Hepatocyte (in vitro differentiated cells): ENCODE measurements around the gene LUZP2.

Experiments
- EZH2 ChIP-seq: fragments of 200-600 bp; sonication (generic); IDR thresholded peaks from 2 replicates; pipeline ENCODE4 v1.6.1; 2016; ENCODE audit warnings: antibody characterized with exemption, mild to moderate bottlenecking, borderline replicate concordance
- EZH2phosphoT487 ChIP-seq: fragments of 200-600 bp; sonication (generic); IDR thresholded peaks from one replicate; pipeline ENCODE4 v1.6.1; 2018; ENCODE audit warnings: antibody characterized with exemption, mild to moderate bottlenecking, low read depth, moderate library complexity; ENCODE audit not compliant: unreplicated experiment, severe bottlenecking
- TF ChIP-seq, protein P1 (sequence below): fragments of 200-600 bp; sonication (generic); IDR thresholded peaks from 2 replicates; pipeline ENCODE4 v1.5.1; 2016; ENCODE audit warnings: antibody characterized with exemption, mild to moderate bottlenecking; ENCODE audit not compliant: poor library complexity

DNA sequence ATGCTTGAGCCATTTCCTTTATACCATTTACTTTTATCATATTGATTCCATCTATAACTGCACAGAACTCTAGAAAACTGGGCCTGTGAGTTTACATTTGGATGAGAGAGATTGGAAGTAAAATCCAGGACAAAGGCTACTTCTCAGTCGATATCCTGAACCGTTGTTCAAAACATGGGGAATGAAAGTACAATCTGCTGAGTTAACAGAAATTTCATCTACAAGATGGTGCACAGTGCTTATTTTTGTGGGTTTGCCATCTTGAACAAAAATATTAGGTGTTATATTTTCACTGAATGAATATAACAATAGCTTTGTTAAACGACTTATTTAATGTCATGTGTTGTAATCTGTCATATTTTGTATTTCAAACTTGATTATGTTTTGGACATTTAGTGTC, 622.6 kb downstream of the LUZP2 start:
- TF ChIP-seq, protein P1, sequence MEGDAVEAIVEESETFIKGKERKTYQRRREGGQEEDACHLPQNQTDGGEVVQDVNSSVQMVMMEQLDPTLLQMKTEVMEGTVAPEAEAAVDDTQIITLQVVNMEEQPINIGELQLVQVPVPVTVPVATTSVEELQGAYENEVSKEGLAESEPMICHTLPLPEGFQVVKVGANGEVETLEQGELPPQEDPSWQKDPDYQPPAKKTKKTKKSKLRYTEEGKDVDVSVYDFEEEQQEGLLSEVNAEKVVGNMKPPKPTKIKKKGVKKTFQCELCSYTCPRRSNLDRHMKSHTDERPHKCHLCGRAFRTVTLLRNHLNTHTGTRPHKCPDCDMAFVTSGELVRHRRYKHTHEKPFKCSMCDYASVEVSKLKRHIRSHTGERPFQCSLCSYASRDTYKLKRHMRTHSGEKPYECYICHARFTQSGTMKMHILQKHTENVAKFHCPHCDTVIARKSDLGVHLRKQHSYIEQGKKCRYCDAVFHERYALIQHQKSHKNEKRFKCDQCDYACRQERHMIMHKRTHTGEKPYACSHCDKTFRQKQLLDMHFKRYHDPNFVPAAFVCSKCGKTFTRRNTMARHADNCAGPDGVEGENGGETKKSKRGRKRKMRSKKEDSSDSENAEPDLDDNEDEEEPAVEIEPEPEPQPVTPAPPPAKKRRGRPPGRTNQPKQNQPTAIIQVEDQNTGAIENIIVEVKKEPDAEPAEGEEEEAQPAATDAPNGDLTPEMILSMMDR: no peak
- TF ChIP-seq EZH2 (no peak), EZH2phosphoT487 (no peak)
